Activated T-helper 1 cell treated with anti-CD3 and anti-CD28 coated beads, Interleukin-12 subunit alpha, Interleukin-12 subunit beta, Interleukin-2, Interleukin-4 antibody, amounts not matched to agents 30 ng/mL and 10 ng/mL and 1 ng/mL, durations not matched to agents 14 hours and 24 hours and 36 hours (primary cell): Measurements from ENCODE around the gene COL5A3. TPM values are rescaled to one million over a fixed set of nuclear protein-coding genes. Genes with fewer than 3 reads are reported as not detected.

Experiments used
- DNase-seq: peaks from one replicate; pipeline ENCODE4 v3.0.0; 2021; ENCODE audit warnings: low spot score
- H3K27ac Mint-ChIP-seq: one replicate; pipeline ENCODE4 v1.8.0; 2021; ENCODE audit warnings: mild to moderate bottlenecking, mixed read lengths
- H3K27me3 Mint-ChIP-seq: one replicate; pipeline ENCODE4 v1.8.0; 2022; ENCODE audit warnings: mild to moderate bottlenecking, moderate library complexity, mixed read lengths; ENCODE audit not compliant: insufficient read depth
- H3K36me3 Mint-ChIP-seq: one replicate; pipeline ENCODE4 v1.8.0; 2021; ENCODE audit warnings: low read depth, mixed read lengths
- H3K4me1 Mint-ChIP-seq: one replicate; pipeline ENCODE4 v1.8.0; 2021; ENCODE audit warnings: low read depth, mixed read lengths
- H3K4me3 Mint-ChIP-seq: one replicate; pipeline ENCODE4 v1.8.0; 2021; ENCODE audit warnings: mild to moderate bottlenecking, moderate library complexity, mixed read lengths
- H3K9me3 Mint-ChIP-seq: one replicate; pipeline ENCODE4 v1.8.0; 2021; ENCODE audit warnings: mixed read lengths
- intact Hi-C: fragments of 100-400 bp; cut with micrococcal nuclease; formaldehyde crosslinking; loops from one replicate; pipeline ENCODE4 v1.15.1; 2024
- total RNA-seq: library from RNA; stranded (reverse); gene quantifications from 2 replicates; pipeline ENCODE4 v1.2.3, GENCODE V29; 2022

Gene COL5A3
- total RNA-seq, 1 donor from 2014 or later, result 0.67 TPM

DNA sequence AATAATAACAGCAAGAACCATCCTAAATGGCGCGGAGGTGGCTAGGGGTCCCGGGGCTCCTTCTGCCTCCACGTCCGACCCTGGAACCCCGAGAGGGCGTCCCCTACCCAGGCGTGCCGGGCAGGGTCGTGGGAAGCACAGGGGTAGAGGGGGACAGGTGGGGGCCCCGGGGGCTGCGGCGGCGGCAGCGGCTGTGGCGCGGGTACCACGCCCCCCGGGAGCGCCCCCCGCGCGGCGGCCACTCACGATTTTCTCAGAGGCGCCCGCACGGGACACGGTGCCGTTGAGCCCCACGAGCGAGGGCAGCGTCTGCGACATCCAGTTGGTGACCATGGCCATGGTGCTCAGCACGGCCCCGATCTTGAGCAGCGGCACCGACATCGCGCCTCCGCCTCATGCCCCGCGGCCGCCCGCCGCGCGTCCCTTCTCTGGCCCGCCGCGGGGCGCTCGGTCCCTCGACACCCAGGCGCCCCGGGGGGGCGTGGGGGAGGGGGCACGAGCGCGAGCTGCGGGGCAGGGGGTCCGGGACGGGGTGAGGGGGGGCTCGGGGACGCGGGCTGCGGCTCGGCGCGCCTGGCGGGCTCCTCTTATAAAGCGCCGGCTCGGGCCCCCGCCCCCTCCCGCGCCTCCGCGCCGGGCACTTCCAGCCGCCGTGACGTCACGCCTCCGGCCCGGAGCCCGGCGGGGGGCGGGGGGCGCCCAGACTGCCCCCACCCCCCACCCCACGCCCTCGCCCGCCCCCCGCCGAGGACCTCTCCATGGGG is 96.9 kb downstream of the COL5A3 start:
- H3K36me3 Mint-ChIP-seq, result no peaks in the 10 kb centered on the region
- peaks cover 17% of the 10 kb centered on the region for H3K4me1 Mint-ChIP-seq
- DNase-seq, result no peak
- no peak overlapping the region for H3K4me3 Mint-ChIP-seq
- no peaks in the 10 kb centered on the region for H3K9me3 Mint-ChIP-seq
- H3K27me3 Mint-ChIP-seq, result peaks cover 17% of the 10 kb centered on the region
- intact Hi-C loops, result loop anchor here (10.0 kb wide), 2 partner anchors 289 to 329 kb away; partner anchors contain the start of genes ZNF121 and ZNF561
- H3K27ac Mint-ChIP-seq, result no peak overlapping the region

DNA sequence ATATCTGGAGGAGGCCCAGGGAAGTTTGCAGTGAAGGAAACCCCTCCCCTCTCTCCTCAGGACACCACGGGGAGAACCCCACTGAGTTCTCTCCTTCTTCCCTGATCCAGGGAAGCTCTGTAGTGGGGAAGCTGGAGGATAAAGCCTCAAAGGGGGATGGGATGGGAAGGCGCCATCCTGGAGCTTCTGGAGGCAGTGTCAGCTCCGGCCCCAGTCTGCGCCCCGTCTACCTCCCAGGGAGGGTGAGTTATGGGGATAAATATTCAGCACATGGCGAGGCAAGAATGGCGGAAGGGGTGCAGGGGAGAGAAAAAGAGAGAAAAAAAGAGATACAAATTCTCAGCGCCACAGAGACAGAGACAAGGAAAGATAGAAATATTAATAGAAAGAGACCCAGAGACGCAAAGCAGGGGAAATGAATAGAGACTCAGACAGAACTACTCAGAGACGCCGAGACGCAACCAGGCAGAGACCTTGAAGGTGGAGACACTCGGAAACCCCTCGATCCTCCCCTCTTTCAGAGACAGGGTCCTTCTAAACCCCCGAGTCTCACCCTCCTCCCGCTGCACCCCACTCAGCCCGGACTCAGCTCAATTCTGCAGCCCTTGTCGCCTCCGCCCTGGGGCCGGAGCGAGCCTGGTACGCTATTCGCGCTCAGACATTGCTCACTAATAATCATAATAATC is 97.6 kb downstream of the COL5A3 start:
- Mint-ChIP-seq H3K36me3 (no peaks in the 10 kb centered on the region), H3K4me1 (peaks cover 17% of the 10 kb centered on the region), H3K27me3 (peaks cover 16% of the 10 kb centered on the region), H3K9me3 (no peaks in the 10 kb centered on the region), H3K4me3 (no peak overlapping the region), H3K27ac (no peak overlapping the region)
- intact Hi-C loops, result loop anchor here (10.0 kb wide), 2 partner anchors 288 to 328 kb away; partner anchors contain the start of genes ZNF121 and ZNF561
- DNase-seq, result no peak

DNA sequence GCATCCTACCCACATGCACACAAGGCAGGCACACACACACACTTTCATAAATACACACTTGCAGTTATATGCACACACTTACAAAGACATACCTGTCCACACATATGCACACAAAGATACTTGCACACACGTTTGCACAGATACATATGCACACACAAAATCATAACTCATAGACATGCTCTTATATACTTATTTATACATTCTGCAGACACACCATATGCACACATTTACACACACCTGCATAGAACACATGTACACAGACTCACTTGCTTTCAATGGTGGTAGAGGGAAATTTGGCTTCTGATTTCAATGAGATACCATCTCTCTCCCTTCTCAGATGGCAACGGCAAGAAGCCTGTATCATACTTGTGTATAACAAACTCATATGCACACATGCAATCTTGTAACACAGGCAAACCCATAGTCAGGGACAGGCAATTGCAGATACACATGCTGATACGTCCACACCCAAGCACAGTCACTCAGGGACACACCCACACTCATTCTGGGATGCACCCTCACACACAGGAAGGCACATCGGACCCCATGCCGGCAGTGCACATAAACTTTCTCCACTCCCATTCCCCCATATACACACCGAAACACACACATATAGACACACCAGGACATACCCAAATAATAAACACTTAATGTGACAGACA is 98.6 kb downstream of the COL5A3 start:
- Mint-ChIP-seq H3K27ac (no peak overlapping the region), H3K9me3 (no peaks in the 10 kb centered on the region), H3K4me3 (no peak overlapping the region), H3K4me1 (peaks cover 6% of the 10 kb centered on the region), H3K36me3 (no peaks in the 10 kb centered on the region), H3K27me3 (peaks cover 7% of the 10 kb centered on the region)
- intact Hi-C loops, result loop anchor here (10.0 kb wide), 2 partner anchors 287 to 327 kb away; partner anchors contain the start of genes ZNF121 and ZNF561
- no peak for DNase-seq

DNA sequence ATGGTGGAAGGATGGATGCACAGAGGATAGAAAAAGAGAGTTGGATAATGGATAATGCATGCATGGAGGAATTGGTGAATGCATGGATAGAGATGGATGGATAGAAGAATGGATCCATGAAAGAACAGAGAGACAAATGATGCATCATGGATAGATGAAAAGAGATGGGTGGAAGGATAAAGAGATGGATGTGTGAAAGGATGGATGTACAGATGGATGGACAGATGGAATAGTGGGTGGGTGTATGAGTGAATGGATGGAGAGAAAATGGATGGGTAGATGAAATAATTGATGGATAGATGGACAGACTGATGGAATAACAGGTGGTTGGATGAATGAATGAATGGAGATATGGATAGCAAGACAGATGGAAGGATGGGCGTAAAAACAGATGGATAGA is 99.7 kb downstream of the COL5A3 start:
- intact Hi-C loops, result loop anchor here (10.0 kb wide), 2 partner anchors 286 to 326 kb away; partner anchors contain the start of genes ZNF121 and ZNF561
- no peaks in the 10 kb centered on the region for H3K36me3 Mint-ChIP-seq
- no peak for DNase-seq
- H3K9me3 Mint-ChIP-seq, result no peaks in the 10 kb centered on the region
- no peak overlapping the region for H3K4me3 Mint-ChIP-seq
- H3K4me1 Mint-ChIP-seq, result peaks cover 6% of the 10 kb centered on the region
- H3K27me3 Mint-ChIP-seq, result peaks cover 6% of the 10 kb centered on the region
- no peak overlapping the region for H3K27ac Mint-ChIP-seq

Other genes with a start within 250 kb of the COL5A3 start
- 2.3 and 2.4 TPM in 2 replicates for gene ZNF846, start 241.8 kb downstream of the COL5A3 start, total RNA-seq
- 19.4 and 20.7 TPM in 2 replicates for gene FBXL12, start 191.4 kb downstream of the COL5A3 start, total RNA-seq
- 338 and 351 TPM in 2 replicates for gene UBL5, start 182.6 kb downstream of the COL5A3 start, total RNA-seq
- gene PIN1, start 175.2 kb downstream of the COL5A3 start, total RNA-seq, result 86.4 and 87.3 TPM in 2 replicates
- gene OLFM2, start 74.0 kb downstream of the COL5A3 start, total RNA-seq, result 0.78 and 1.6 TPM in 2 replicates
- not detected in 2 replicates for gene RDH8, start 3.0 kb upstream of the COL5A3 start, total RNA-seq
- gene SHFL, start 75.8 kb upstream of the COL5A3 start, total RNA-seq, result 64.1 and 70.5 TPM in 2 replicates
- 8.2 and 8.5 TPM in 2 replicates for gene ANGPTL6, start 92.2 kb upstream of the COL5A3 start, total RNA-seq
- 234 and 250 TPM in 2 replicates for gene PPAN, start 95.9 kb upstream of the COL5A3 start, total RNA-seq
- 64.4 and 64.9 TPM in 2 replicates for gene P2RY11, start 101.2 kb upstream of the COL5A3 start, total RNA-seq
- 371 and 377 TPM in 2 replicates for gene EIF3G, start 109.4 kb upstream of the COL5A3 start, total RNA-seq
- gene DNMT1, start 184.4 kb upstream of the COL5A3 start, total RNA-seq, result 411 and 425 TPM in 2 replicates
- gene S1PR2, start 220.8 kb upstream of the COL5A3 start, total RNA-seq, result 15.4 and 16.0 TPM in 2 replicates
- gene MRPL4, start 241.7 kb upstream of the COL5A3 start, total RNA-seq, result 163 and 168 TPM in 2 replicates